ENCODE measurements around the gene ABCG2. TPM values are rescaled to one million over a fixed set of nuclear protein-coding genes. Genes with fewer than 3 reads are reported as not detected.
A peak's percentile ranks its signal among the peaks of the same experiment; 100 is the strongest.

Gene ABCG2
- total RNA-seq, 1 experiment from 2014 or later: 0.24 TPM

GRCh38 chr4:88059766-88060165, 98.7 kb downstream of the ABCG2 start:
- no peaks in the 10 kb centered on the region for H3K9me3 Mint-ChIP-seq (ENCODE audit: low read depth, unreplicated experiment)
- intact Hi-C loops (cut with micrococcal nuclease; ENCODE audit: unreplicated experiment): no loop called here
- peaks cover 18% of the 10 kb centered on the region for H3K36me3 Mint-ChIP-seq (ENCODE audit: insufficient read depth, unreplicated experiment)
- H3K4me3 Mint-ChIP-seq (ENCODE audit: low read depth, unreplicated experiment): no peak overlapping the region
- no TSS peak for BruUV-seq (replicated peaks)
- no peak for DNase-seq
- TF ChIP-seq CTCF (IDR thresholded peaks at IDR 0.05; ENCODE audit: unreplicated experiment): no peak
- no peaks in the 10 kb centered on the region for H3K4me1 Mint-ChIP-seq (ENCODE audit: low read depth, unreplicated experiment)
- CTCF ChIA-PET: no interaction called here
- no peak overlapping the region for H3K27ac Mint-ChIP-seq (ENCODE audit: unreplicated experiment)
- no peaks in the 10 kb centered on the region for H3K27me3 Mint-ChIP-seq (ENCODE audit: unreplicated experiment)

- no peak for DNase-seq
- Mint-ChIP-seq H3K4me3 (ENCODE audit: low read depth, unreplicated experiment) (no peak overlapping the region), H3K27ac (ENCODE audit: unreplicated experiment) (no peak overlapping the region), H3K27me3 (ENCODE audit: unreplicated experiment) (no peaks in the 10 kb centered on the region), H3K4me1 (ENCODE audit: low read depth, unreplicated experiment) (no peaks in the 10 kb centered on the region), H3K9me3 (ENCODE audit: low read depth, unreplicated experiment) (no peaks in the 10 kb centered on the region), H3K36me3 (ENCODE audit: insufficient read depth, unreplicated experiment) (peaks cover 16% of the 10 kb centered on the region)
- TF ChIP-seq CTCF (IDR thresholded peaks at IDR 0.05; ENCODE audit: unreplicated experiment): no peak
- CTCF ChIA-PET: no interaction called here
- intact Hi-C loops (cut with micrococcal nuclease; ENCODE audit: unreplicated experiment): no loop called here
- BruUV-seq (replicated peaks): no TSS peak
These were observed 100.1 kb downstream of the ABCG2 start for GRCh38 chr4:88058295-88058694.

- Mint-ChIP-seq H3K36me3 (ENCODE audit: insufficient read depth, unreplicated experiment) (peaks cover 16% of the 10 kb centered on the region), H3K9me3 (ENCODE audit: low read depth, unreplicated experiment) (no peaks in the 10 kb centered on the region), H3K27me3 (ENCODE audit: unreplicated experiment) (no peaks in the 10 kb centered on the region), H3K27ac (ENCODE audit: unreplicated experiment) (no peak overlapping the region), H3K4me1 (ENCODE audit: low read depth, unreplicated experiment) (no peaks in the 10 kb centered on the region), H3K4me3 (ENCODE audit: low read depth, unreplicated experiment) (no peak overlapping the region)
- TF ChIP-seq CTCF (IDR thresholded peaks at IDR 0.05; ENCODE audit: unreplicated experiment): no peak
- intact Hi-C loops (cut with micrococcal nuclease; ENCODE audit: unreplicated experiment): loop anchor here (1.0 kb wide), 1 partner anchor 157 kb away; no protein-coding TSS in a partner anchor
- no TSS peak for BruUV-seq (replicated peaks)
- peak; percentile 10 for DNase-seq
- CTCF ChIA-PET: interaction anchor here (0.5 to 1.8 kb wide), 3 partner anchors 142 to 739 kb away, joined by 4 to 12 read pairs (median 5); no protein-coding TSS in a partner anchor
These were observed 103.5 kb downstream of the ABCG2 start for GRCh38 chr4:88054901-88055300.

GRCh38 chr4:88054229-88054628, 104.2 kb downstream of the ABCG2 start:
- no peak overlapping the region for H3K4me3 Mint-ChIP-seq (ENCODE audit: low read depth, unreplicated experiment)
- peaks cover 16% of the 10 kb centered on the region for H3K36me3 Mint-ChIP-seq (ENCODE audit: insufficient read depth, unreplicated experiment)
- no peak for DNase-seq
- H3K27ac Mint-ChIP-seq (ENCODE audit: unreplicated experiment): no peak overlapping the region
- no peak for TF ChIP-seq CTCF (IDR thresholded peaks at IDR 0.05; ENCODE audit: unreplicated experiment)
- CTCF ChIA-PET: interaction anchor here (0.5 to 1.8 kb wide), 2 partner anchors 143 to 158 kb away, joined by 4 to 12 read pairs; no protein-coding TSS in a partner anchor
- H3K27me3 Mint-ChIP-seq (ENCODE audit: unreplicated experiment): no peaks in the 10 kb centered on the region
- no peaks in the 10 kb centered on the region for H3K4me1 Mint-ChIP-seq (ENCODE audit: low read depth, unreplicated experiment)
- no peaks in the 10 kb centered on the region for H3K9me3 Mint-ChIP-seq (ENCODE audit: low read depth, unreplicated experiment)
- intact Hi-C loops (cut with micrococcal nuclease; ENCODE audit: unreplicated experiment): no loop called here
- BruUV-seq (replicated peaks): no TSS peak
